Measurements from ENCODE around the gene NACC2. TPM values are rescaled to one million over a fixed set of nuclear protein-coding genes. Genes with fewer than 3 reads are reported as not detected.
"Not testable (repeated sequence)": the region's sequence is repeated elsewhere in the genome, so short reads cannot be mapped to it uniquely, and the experiment has no call there.

The NACC2 gene
- total RNA-seq, 1 donor from 2014 or later, result 5.4 TPM

GRCh38 chr9:136078024-136078423 is 17.1 kb downstream of the NACC2 start:
- DNase-seq (ENCODE audit: low spot score), result no peak
- intact Hi-C loops (cut with micrococcal nuclease), result no loop called here
- no peak overlapping the region for H3K4me3 Mint-ChIP-seq (ENCODE audit: low read depth)
- H3K27me3 Mint-ChIP-seq (ENCODE audit: low read depth), result no peaks in the 10 kb centered on the region
- no peaks in the 10 kb centered on the region for H3K9me3 Mint-ChIP-seq
- H3K36me3 Mint-ChIP-seq (ENCODE audit: low read depth), result no peaks in the 10 kb centered on the region
- no peak overlapping the region for H3K27ac Mint-ChIP-seq
- peaks cover 2% of the 10 kb centered on the region for H3K4me1 Mint-ChIP-seq (ENCODE audit: low read depth)

- Mint-ChIP-seq H3K27me3 (ENCODE audit: low read depth) (no peaks in the 10 kb centered on the region), H3K27ac (no peak overlapping the region), H3K36me3 (ENCODE audit: low read depth) (no peaks in the 10 kb centered on the region), H3K4me1 (ENCODE audit: low read depth) (peaks cover 2% of the 10 kb centered on the region), H3K9me3 (no peaks in the 10 kb centered on the region), H3K4me3 (ENCODE audit: low read depth) (no peak overlapping the region)
- no peak for DNase-seq (ENCODE audit: low spot score)
- intact Hi-C loops (cut with micrococcal nuclease), result no loop called here
Observed at GRCh38 chr9:136077491-136077890, 17.6 kb downstream of the NACC2 start.

GRCh38 chr9:136075881-136076678 is 19.0 kb downstream of the NACC2 start:
- Mint-ChIP-seq H3K36me3 (ENCODE audit: low read depth) (no peaks in the 10 kb centered on the region), H3K4me3 (ENCODE audit: low read depth) (no peak overlapping the region), H3K4me1 (ENCODE audit: low read depth) (peaks cover 2% of the 10 kb centered on the region), H3K9me3 (no peaks in the 10 kb centered on the region), H3K27ac (no peak overlapping the region), H3K27me3 (ENCODE audit: low read depth) (no peaks in the 10 kb centered on the region)
- no peak for DNase-seq (ENCODE audit: low spot score)
- intact Hi-C loops (cut with micrococcal nuclease), result no loop called here

- intact Hi-C loops (cut with micrococcal nuclease), result no loop called here
- peaks cover 2% of the 10 kb centered on the region for H3K4me1 Mint-ChIP-seq (ENCODE audit: low read depth)
- no peak for DNase-seq (ENCODE audit: low spot score)
- H3K9me3 Mint-ChIP-seq, result no peaks in the 10 kb centered on the region
- H3K36me3 Mint-ChIP-seq (ENCODE audit: low read depth), result no peaks in the 10 kb centered on the region
- no peaks in the 10 kb centered on the region for H3K27me3 Mint-ChIP-seq (ENCODE audit: low read depth)
- no peak overlapping the region for H3K27ac Mint-ChIP-seq
- H3K4me3 Mint-ChIP-seq (ENCODE audit: low read depth), result no peak overlapping the region
Observed at GRCh38 chr9:136075134-136075841, 19.8 kb downstream of the NACC2 start.

- H3K36me3 Mint-ChIP-seq (ENCODE audit: low read depth), result no peaks in the 10 kb centered on the region
- no peak overlapping the region for H3K4me3 Mint-ChIP-seq (ENCODE audit: low read depth)
- intact Hi-C loops (cut with micrococcal nuclease), result no loop called here
- H3K27ac Mint-ChIP-seq, result no peak overlapping the region
- H3K27me3 Mint-ChIP-seq (ENCODE audit: low read depth), result no peaks in the 10 kb centered on the region
- H3K9me3 Mint-ChIP-seq, result peaks cover 2% of the 10 kb centered on the region
- H3K4me1 Mint-ChIP-seq (ENCODE audit: low read depth), result peaks cover 2% of the 10 kb centered on the region
- no peak for DNase-seq (ENCODE audit: low spot score)
Observed at GRCh38 chr9:136074706-136075105, 20.4 kb downstream of the NACC2 start.

- Mint-ChIP-seq H3K27ac (no peak overlapping the region), H3K4me1 (ENCODE audit: low read depth) (no peaks in the 10 kb centered on the region), H3K4me3 (ENCODE audit: low read depth) (no peak overlapping the region), H3K27me3 (ENCODE audit: low read depth) (no peaks in the 10 kb centered on the region), H3K9me3 (no peaks in the 10 kb centered on the region), H3K36me3 (ENCODE audit: low read depth) (no peaks in the 10 kb centered on the region)
- intact Hi-C loops (cut with micrococcal nuclease), result no loop called here
- no peak for DNase-seq (ENCODE audit: low spot score)
Observed at GRCh38 chr9:136062657-136063439, 32.2 kb downstream of the NACC2 start.

- H3K4me1 Mint-ChIP-seq (ENCODE audit: low read depth); intact Hi-C loops (cut with micrococcal nuclease); DNase-seq (ENCODE audit: low spot score); H3K27ac Mint-ChIP-seq; H3K36me3 Mint-ChIP-seq (ENCODE audit: low read depth); H3K27me3 Mint-ChIP-seq (ENCODE audit: low read depth); H3K4me3 Mint-ChIP-seq (ENCODE audit: low read depth); H3K9me3 Mint-ChIP-seq: not testable (repeated sequence)
Observed at GRCh38 chr9:136061916-136062315, 33.2 kb downstream of the NACC2 start.

- no peak for DNase-seq (ENCODE audit: low spot score)
- H3K36me3 Mint-ChIP-seq (ENCODE audit: low read depth), result no peaks in the 10 kb centered on the region
- intact Hi-C loops (cut with micrococcal nuclease), result no loop called here
- no peak overlapping the region for H3K4me3 Mint-ChIP-seq (ENCODE audit: low read depth)
- H3K27me3 Mint-ChIP-seq (ENCODE audit: low read depth), result no peaks in the 10 kb centered on the region
- H3K9me3 Mint-ChIP-seq, result no peaks in the 10 kb centered on the region
- no peak overlapping the region for H3K27ac Mint-ChIP-seq
- no peaks in the 10 kb centered on the region for H3K4me1 Mint-ChIP-seq (ENCODE audit: low read depth)
Observed at GRCh38 chr9:136061405-136061804, 33.7 kb downstream of the NACC2 start.

GRCh38 chr9:136060671-136061371 is 34.3 kb downstream of the NACC2 start:
- intact Hi-C loops (cut with micrococcal nuclease), result no loop called here
- H3K36me3 Mint-ChIP-seq (ENCODE audit: low read depth), result no peaks in the 10 kb centered on the region
- no peaks in the 10 kb centered on the region for H3K27me3 Mint-ChIP-seq (ENCODE audit: low read depth)
- H3K4me1 Mint-ChIP-seq (ENCODE audit: low read depth), result no peaks in the 10 kb centered on the region
- no peak overlapping the region for H3K27ac Mint-ChIP-seq
- H3K4me3 Mint-ChIP-seq (ENCODE audit: low read depth), result no peak overlapping the region
- no peak for DNase-seq (ENCODE audit: low spot score)
- no peaks in the 10 kb centered on the region for H3K9me3 Mint-ChIP-seq

- intact Hi-C loops (cut with micrococcal nuclease), result no loop called here
- no peak overlapping the region for H3K27ac Mint-ChIP-seq
- H3K4me3 Mint-ChIP-seq (ENCODE audit: low read depth), result no peak overlapping the region
- no peak for DNase-seq (ENCODE audit: low spot score)
- no peaks in the 10 kb centered on the region for H3K36me3 Mint-ChIP-seq (ENCODE audit: low read depth)
- H3K4me1 Mint-ChIP-seq (ENCODE audit: low read depth), result no peaks in the 10 kb centered on the region
- no peaks in the 10 kb centered on the region for H3K9me3 Mint-ChIP-seq
- no peaks in the 10 kb centered on the region for H3K27me3 Mint-ChIP-seq (ENCODE audit: low read depth)
Observed at GRCh38 chr9:136059851-136060670, 35.0 kb downstream of the NACC2 start.

- intact Hi-C loops (cut with micrococcal nuclease), result no loop called here
- Mint-ChIP-seq H3K9me3 (no peaks in the 10 kb centered on the region), H3K4me1 (ENCODE audit: low read depth) (no peaks in the 10 kb centered on the region), H3K27ac (no peak overlapping the region), H3K36me3 (ENCODE audit: low read depth) (no peaks in the 10 kb centered on the region), H3K27me3 (ENCODE audit: low read depth) (no peaks in the 10 kb centered on the region), H3K4me3 (ENCODE audit: low read depth) (no peak overlapping the region)
- no peak for DNase-seq (ENCODE audit: low spot score)
Observed at GRCh38 chr9:136059321-136059791, 35.7 kb downstream of the NACC2 start.

- no peaks in the 10 kb centered on the region for H3K9me3 Mint-ChIP-seq
- intact Hi-C loops (cut with micrococcal nuclease), result no loop called here
- H3K4me1 Mint-ChIP-seq (ENCODE audit: low read depth), result no peaks in the 10 kb centered on the region
- DNase-seq (ENCODE audit: low spot score), result no peak
- H3K4me3 Mint-ChIP-seq (ENCODE audit: low read depth), result no peak overlapping the region
- no peaks in the 10 kb centered on the region for H3K27me3 Mint-ChIP-seq (ENCODE audit: low read depth)
- H3K27ac Mint-ChIP-seq, result no peak overlapping the region
- H3K36me3 Mint-ChIP-seq (ENCODE audit: low read depth), result no peaks in the 10 kb centered on the region
Observed at GRCh38 chr9:136058801-136059302, 36.2 kb downstream of the NACC2 start.
